HG03045 (cell line): ENCODE results near the gene IER3.
"Not testable (repeated sequence)": the region's sequence is repeated elsewhere in the genome, so short reads cannot be mapped to it uniquely, and the experiment has no call there.

ENCODE experiments used
- ATAC-seq: cut with Tn5 transposase; IDR thresholded peaks from one replicate; pipeline ENCODE4 v1.9.1; 2021; ENCODE audit warnings: mild to moderate bottlenecking, moderate library complexity; ENCODE audit not compliant: unreplicated experiment

IER3 gene

DNA sequence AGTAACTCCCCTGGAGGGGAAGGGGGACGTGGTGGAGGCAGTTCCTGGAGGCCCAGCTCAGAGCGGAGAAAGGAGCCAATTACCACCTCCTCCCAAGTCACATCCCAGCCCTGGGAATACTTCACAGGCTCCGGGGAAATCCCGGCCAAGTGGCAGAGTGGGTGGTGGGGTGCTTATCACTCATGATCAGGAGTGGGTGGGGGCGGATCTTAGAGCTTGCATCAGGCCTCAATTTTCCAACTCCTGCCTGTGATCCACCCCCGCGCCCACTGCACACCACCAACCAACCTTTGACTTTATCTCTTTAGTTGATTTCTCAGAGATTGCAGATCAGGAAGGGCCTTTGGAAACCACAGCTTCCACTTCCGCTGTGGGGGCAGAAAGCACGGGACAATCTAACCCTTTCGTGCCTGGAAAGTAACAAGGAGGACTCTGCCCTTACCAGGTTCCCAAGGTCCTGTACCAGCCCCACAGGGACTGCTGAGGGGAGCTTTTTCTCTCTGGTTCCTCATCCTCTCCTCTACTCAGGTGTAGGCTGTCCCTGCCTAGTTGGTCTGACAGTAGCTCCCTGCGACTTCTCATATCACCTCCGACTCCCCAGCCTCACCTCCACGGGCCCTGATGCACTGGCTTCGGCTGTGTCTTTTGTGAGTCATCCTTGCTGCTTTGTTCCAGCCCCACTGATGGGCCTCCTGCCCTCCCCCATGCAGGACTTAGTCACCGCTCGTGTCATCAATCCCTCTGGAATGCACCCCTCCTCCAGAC, 24.9 kb upstream of the IER3 start:
- ATAC-seq, result no peak

DNA sequence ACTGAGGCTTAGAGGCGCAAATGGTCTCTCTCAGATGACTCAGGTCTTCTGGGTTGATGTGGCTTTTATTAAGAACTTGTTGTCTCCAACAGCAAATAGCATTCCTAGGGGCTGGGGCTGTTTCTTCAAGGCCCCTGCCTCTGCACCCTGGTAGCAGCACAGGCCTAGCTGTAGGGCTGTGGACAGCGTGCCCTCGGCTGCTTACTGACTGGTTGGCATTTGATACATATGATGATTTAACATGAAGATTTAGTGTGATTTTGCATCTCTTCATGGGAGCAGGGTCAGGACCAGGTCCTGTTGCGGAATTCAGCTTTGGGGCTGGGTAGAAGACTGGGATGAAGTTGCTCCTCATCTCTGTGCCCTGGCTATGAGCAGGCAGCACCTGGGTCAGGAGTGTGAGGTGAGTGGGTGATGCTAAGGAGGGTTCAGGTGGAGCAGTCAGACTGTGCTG, 24.3 kb upstream of the IER3 start:
- ATAC-seq, result no peak

DNA sequence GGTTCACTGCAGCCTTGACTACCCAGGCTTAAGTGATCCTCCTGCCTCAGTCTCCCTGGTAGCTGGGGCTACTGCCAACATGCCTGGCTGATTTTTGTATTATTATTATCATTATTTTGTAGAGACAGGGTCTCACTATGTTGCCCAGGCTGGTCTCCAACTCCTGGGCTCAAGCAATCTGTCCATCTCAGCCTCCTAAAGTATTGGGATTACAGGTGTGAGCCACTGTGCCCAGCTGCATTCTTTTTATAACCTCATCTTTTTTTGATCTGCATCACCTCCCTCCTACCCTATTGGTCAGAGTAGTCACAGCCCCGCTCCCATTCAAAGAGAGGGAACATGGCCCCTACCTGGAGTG, 23.6 kb upstream of the IER3 start:
- ATAC-seq, result no peak

DNA sequence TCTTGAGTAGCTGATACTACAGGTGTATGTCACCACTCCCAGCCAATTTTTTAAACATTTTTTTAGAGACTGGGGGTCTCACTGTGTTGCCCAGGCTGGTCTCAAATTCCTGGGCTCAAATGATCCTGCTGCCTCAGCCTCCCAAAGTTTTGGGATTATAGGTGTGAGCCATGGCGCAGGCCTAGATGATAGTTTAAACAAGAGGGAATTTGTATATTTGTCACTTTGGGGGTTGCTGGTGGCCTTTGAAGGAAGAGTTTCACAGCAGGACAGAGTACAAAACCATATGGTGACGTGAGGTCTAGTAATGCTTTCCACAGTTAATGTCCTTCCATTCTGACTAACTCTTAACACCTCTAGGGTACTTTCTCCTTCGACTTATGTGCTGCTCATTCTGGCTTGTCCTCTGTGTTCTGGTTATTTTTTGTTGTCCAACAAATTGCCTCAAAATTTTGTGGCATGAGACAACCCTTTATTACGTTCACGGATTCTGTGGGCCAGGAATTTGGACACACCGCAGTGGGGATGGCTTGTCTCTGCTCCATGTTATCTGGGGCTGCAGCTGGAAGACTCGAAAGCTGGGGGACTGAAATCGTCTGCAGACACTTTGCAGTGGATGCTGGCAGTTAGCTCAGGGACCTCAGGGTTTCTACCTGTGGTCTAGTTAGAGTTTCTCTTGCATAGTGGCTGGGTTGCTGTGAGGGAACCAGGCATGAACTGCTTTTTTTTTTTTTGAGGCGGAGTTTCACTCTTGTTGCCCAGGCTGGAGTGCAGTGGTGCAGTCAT, 23.0 kb upstream of the IER3 start:
- no peak for ATAC-seq

DNA sequence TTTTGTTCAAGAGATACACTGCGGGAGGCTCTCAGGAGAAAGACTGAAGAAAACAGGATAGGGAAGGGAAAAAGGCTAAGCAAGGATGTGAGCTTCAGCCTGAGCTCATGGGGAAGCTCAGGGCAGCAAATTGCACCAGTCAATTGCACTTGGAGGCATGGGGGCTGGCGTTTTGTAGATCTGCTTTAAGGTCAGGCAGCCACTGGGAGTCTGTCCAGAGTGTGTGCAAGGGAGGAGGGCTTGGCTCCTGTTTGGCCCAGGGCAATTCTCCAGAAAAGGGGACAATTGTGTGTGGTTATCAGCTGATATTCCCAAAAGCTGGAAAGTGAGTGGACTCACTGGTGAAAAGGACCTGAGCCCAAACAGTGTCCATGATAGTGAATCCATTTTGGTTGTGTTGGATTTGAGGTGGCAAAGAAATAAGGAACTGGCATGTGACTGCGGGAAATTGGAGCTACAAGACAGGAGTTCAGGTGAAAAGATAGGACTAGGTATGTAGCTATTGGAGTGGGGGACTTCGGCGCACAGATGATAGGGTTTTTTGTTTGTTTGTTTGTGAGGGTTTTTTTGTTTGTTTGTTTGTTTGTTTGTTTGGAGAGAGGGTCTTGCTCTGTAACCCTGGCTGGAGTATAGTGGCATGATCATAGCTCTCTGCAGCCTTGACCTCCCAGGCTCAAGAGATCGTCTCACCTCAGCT, 22.3 kb upstream of the IER3 start:
- no peak for ATAC-seq

DNA sequence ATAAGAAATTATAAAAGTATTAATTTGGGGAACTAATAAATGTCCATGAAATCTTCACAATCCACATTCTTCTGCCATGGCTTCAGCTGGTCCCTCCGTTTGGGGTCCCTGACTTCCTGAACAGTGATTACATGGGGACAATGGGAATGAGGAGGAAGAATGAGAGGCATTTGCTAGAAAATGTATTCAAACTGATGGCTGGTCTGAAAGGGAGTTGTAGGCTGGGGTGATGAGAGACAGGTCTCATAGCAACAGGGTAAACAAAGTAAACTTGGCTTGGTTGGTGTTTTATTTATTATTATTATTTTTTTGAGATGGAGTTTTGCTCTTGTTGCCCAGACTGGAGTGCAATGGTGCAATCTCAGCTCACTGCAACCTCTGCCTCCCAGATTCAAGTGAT, 21.1 kb upstream of the IER3 start:
- ATAC-seq, result not testable (repeated sequence)

DNA sequence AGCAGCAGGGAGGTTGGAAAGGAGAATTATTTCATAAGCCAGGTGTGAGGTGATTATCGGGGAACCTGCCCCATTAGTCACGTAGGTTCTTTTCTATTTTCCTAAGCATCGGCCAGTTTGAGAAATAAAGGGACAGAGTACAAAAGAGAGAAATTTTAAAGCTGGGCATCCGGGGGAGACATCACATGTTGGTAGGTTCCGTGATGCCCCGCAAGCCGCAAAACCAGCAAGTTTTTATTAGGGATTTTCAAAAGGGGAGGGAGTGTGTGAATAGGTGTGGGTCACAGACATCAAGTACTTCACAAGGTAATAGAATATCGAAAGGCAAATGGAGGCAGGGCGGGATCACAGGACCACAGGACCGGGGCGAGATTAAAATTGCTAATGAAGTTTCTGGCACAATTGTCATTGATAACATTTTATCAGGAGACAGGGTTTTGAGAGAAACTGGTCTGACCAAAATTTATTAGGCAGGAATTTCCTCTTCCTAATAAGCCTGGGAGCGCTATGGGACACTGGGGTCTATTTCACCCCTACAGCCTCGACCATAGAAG, 20.2 kb upstream of the IER3 start:
- not testable (repeated sequence) for ATAC-seq

DNA sequence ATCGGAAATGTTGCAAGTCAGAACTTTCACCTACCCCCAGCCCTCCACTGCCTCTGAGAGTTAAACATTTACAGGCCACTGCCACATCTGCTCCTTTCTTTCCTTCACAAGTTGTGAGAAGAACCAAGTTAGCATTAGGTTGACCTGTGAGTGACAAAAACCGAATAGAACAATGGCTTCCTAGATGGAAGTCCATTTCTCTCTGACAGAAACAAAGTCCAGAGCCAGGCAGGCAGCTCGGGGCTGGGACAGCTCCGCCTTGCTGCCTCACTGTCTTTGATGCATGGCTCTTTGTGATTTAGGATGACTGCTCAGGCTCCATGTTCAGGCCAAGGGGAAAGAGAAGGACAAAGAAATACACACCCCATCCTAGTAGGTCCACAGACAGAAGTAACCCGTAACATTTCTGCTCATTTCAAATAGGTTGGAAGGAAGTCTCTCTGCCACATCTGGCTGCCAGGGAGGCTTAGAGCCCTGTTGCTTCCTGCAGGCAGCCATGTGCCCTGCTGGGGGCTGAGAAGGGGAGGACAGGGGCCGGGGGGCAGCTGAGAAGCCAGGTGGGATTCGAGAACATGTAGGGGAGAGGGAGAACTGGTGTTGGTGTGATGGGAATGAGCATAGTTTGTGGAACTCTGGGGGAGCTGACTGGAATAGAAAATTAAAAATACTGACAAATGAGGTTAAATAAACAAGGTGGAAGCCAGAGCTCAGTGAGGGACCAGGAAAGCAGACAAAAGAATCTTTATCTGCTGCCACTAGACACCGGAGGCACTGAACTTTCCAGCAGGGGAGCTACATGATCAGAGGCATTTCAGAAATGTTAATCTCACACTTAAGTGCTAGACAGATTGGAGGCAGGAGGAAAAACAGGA, 19.5 kb upstream of the IER3 start:
- ATAC-seq, result no peak

DNA sequence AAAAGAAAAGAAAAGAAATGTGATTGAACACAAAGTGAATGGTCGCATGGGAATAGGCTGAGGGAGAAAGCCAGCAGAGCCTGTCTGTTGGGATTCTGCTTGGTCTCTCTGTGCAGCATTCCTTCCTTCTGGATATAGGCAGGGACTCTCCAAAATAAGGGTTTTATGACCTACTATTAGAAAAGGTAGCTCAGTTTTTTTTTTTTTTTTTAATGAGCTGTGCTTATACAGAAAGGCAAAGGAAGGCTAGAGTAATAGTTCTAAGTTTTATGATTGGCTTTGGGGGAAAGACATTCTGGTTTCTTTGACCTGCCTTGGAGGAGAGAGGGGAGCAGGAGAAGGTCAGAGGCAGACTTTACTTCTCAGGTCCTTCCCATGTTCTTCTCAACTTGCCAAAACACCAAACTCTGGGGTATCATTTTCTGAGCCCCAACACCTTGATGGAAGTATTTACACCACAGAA, 18.8 kb upstream of the IER3 start:
- ATAC-seq, result no peak

DNA sequence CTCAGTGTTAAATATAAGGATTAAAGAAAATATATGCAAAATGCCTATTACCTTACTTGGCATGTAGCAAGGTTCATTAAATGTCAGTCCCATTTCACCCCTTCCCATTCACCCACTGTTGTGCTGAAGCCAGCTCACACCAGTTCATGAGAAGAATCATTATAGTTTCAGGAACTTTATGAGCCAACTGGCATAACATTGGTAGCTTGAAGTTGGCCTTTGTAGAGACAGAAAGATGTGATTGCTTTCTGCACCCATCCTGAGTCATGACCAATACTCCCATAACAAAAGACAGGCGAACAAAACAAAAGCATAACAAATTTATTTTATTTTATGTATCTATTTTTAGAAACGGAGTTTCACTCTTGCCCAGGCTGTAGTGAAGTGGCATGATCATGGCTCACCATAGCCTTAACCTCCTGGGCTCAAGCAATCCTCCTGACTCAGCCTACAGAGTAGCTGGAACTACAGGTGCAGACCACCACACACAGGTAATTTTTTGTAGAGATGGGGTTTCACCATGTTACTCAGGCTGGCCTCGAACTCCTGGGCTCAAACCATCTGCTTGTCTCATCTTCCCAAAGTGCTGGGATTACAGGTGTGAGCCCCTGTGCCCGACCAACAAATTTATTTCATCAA, 17.6 kb upstream of the IER3 start:
- no peak for ATAC-seq

DNA sequence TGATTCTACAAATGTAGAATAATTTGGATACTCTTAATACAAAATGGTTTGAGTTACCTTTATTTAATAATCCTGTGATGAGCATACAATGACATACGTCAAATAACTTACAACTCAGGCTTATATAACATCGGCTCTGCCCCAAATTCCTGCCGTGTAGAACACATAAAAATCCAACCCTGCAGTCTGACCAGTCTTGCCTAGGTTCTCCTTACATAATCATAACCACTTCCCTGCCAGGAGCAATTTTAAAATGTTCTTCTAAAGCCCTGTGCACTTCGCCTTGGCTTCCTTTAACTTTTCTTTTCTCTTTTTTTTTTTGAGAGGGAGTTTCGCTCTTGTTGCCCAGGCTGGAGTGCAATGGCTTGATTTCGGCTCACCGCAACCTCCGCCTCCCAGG, 16.2 kb upstream of the IER3 start:
- no peak for ATAC-seq

DNA sequence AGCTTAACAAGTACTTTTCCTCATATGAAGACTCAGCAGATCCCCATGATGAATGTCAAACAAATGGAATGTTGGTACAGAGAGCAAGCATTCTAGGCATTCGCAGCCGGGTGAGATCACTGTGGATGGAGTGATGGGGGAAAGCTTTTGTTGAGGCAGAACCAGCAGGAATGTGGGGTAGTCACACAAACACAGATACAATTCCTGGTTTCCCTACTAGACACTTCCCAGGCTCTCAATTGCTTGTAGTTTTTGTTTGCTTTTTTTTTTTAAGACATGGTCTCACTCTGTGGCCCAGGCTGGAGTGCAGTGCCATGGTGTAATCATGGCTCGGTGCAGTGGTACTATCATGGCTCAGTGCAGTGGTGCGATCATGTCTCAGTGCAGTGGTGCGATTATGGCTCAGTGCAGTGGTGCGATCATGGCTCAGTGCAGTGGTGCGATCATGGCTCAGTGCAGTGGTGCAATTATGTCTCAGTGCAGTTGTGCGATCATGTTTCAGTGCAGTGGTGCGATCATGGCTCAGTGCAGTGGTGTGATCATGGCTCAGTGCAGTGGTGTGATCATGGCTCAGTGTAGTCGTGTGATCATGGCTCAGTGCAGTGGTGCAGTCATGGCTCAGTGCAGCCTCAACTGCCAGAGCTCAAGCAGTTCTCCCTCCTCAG, 15.4 kb upstream of the IER3 start:
- ATAC-seq, result no peak

DNA sequence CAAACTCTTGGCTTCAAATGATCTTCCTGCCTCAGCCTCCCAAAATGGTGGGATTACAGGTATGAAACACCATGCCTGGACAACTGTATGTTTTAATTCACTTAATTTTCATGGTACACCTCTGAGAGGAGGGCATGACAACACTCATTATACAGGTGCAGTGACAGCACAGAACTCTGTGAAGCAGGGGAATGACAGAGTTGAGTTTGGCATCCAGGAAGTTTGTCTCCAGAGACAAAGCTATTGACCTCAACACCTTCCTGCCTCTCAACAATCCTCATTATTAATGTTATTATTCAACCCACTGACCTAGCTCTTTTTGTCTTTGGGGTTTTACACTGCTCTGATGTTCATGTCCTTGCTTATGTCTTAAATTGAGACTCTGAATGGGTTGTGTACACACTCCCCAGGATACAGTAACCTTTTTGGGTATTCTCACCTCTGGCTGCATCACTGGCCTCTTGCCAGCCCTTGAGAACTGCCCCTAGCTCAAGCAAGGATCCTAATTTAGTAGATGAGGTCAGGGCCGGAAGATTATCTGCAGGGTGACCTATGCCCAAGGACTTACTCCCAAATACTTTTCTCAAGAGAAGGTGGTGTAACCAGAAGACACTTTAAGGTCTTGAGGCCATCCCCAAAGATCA, 13.0 kb upstream of the IER3 start:
- ATAC-seq, result no peak

DNA sequence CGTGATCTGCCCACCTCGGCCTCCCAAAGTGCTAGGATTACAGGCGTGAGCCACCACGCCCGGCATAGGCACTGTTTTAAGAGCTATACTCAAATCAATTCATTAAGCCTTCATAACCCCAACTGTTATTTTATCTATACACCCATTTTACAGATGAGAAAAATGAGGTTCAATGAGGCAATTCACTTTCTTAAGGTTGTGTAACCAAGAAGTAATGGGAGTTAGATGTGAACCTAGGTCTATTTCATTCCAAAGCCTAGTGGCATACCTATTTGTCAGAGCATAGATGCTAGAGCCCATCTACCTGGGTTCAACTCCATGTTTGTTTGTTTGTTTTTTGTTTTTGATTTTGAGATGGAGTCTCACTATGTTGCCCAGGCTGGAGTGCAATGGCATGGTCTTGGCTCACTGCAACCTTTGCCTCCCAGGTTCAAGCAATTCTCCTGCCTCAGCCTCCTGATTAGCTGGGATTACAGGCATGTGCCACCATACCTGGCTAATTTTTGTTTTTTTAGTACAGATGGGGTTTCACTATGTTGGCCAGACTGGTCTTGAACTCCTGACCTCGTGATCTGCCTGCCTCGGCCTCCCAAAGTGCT, 12.2 kb upstream of the IER3 start:
- not testable (repeated sequence) for ATAC-seq

DNA sequence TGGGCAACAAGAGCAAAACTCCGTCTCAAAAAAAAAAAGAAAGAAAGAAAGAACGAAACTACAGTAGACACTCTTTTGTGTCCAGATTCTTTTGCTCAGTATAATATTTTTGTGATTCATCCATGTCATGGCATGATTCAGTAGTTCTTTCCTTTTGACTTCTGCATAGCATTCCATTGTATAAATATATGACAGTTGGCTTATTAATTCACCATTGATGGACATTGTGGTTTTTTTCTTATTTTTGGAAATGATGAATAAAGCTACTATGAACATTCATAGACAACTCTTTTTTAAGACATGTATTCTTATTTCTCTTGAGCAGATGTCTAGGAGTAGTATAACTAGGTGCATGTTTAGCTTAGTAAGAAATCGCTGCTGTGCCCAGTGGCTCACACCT, 10.3 kb upstream of the IER3 start:
- ATAC-seq, result no peak

DNA sequence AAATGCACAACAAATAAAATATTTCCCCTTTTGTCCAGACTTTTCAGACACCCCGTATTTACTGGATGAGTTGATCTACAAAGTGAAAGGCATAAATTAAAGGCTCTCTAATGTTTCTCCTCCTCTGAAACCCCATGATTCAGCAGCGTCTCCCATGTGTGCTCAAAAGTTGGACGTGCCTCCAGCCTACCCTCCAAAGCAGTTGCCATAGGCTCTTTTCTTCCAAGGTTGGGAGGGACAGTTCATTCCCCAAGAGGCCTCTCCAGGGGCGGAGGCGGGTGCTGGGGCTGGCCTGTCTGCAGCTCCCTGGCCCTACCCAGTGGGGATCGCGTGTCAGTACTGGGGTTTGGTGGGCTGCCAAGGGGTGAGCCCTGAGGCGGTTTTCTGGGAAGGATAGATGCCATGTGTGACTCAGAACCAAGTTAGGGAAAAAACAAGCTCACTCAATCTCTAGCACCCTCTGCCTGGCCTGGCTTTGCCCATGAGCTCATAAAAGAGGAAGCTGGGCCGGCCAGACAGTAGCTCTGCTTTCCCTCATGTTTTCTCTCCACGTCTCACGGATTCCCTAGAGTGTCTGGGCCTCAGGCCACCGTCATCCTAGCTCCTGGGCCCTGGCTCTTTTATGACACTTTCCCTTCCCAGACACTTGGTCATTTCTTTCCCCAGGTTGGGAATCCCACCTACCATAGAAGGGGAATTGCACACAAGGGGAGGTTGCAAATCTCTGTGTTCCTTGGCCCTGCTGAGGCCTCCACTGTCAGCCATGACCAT, 8.0 kb upstream of the IER3 start:
- no peak for ATAC-seq

DNA sequence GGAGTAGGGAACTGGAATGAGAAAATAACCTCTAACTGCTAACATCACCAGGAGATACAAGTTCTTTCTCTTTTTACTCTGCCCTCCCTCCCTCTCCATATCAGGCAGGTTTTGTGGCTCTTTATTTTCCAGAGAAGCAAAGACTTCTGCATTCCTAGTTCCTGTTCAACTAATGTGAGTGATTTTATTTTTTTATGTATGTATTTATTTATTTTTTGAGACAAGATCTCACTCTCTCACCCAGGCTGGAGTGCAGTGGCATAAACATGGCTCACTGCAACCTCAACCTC, 6.0 kb upstream of the IER3 start:
- ATAC-seq, result no peak
